ENCODE measurements around the gene TNFRSF25. TPM values are rescaled to one million over a fixed set of nuclear protein-coding genes. Genes with fewer than 3 reads are reported as not detected.

The TNFRSF25 gene
- total RNA-seq: 13.1 TPM

- ATAC-seq: no peak
These were observed at the start of gene TNFRSF25 for GRCh38 chr1:6466023-6466422. TSS of gene TNFRSF25 (minus strand) at chr1:6466173. CDS start at chr1:6466107, 66 bp downstream.

- no peak for ATAC-seq
These were observed 49.8 kb upstream of the TNFRSF25 start for GRCh38 chr1:6515771-6516170.

- peak; percentile 33 for ATAC-seq
These were observed 47.4 kb upstream of the TNFRSF25 start for GRCh38 chr1:6513320-6513801.

- ATAC-seq: no peak
These were observed 46.9 kb upstream of the TNFRSF25 start for GRCh38 chr1:6512908-6513280.

DNA sequence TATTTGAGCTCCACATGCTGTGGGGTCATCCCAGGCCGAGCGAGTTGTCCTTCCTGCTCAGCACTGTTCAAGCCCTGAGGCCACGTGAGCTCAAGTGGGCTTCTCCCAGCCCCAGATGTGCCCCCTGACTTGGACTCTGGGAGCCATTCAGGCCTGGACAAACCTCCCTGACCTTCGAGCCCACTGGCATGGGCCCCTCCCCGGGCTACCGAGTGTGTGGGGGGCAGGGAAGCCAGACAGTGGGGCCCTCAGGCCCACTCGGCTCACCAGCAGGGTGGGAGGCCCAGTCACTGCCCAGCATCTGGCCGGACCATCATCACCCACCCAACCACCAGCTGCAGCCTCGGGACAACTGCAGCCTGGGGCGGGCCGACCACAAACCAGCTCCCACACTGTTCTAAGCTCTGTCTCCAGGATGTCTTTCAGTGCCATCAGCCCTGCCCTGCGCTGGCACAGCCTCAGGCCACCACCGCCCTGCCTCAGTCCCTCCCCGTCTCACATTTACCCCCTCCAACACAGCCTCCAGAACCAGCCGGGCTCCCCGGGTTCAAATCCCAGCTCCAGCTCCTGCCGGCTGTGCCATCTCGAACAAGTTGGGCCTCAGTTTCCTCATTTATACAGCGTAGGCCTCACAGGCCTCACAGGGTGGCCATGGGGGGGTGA is 46.4 kb upstream of the TNFRSF25 start:
- ATAC-seq: no peak

DNA sequence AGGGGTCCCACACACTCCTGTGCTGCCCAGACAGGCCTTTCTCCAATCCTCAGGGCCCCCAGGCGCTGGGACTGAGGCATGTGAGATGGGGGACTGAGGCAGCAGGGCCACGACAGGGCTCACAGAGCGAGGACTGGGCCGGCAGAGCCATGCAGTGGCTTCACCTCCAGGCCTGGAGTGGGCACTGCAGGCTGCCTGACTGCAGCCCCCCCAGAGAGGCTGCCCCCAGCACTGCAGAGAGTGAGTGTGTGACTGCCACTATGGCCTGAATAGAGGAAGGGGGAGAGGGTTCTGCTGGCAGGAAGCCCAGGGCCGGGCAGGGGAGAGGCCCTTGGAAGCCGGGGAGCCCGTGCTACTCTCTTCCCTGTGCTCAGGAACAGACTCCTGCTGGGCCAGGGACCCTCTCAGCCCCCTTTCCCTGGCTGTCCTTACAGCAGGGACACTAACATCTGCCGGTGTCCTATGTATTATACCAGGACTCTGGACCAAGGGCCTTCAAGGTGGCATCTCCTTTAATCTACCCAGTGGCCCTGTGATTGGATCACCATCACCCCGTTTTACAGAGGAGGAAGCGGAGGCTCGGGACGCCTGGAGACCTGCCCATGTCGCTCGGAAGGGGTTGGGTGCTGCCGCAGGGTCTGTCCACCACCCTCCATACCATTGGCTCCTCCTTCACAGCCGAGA is 45.7 kb upstream of the TNFRSF25 start:
- ATAC-seq: no peak

- ATAC-seq: no peak
These were observed 45.1 kb upstream of the TNFRSF25 start for GRCh38 chr1:6511056-6511455.

GRCh38 chr1:6510493-6510892 is 44.5 kb upstream of the TNFRSF25 start:
- no peak for ATAC-seq

DNA sequence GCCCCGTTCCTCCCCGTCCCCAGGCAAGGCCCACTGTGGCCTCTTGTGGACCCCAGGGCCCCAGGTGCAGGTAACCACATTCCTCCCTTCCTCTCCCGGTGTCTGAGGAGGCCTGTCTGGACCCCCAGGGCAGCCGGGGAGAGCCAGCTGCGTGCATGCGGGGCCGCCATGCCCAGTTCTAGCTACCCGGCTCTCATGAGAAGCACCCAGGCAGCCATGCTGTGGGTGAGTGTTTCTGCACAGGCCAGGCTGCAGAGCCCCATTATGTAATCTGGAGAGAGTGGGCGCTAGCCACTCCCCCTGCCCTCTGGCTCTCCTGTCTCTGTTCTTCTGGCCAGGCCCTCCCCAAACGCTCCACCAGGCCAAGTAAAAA is 43.9 kb upstream of the TNFRSF25 start:
- no peak for ATAC-seq

DNA sequence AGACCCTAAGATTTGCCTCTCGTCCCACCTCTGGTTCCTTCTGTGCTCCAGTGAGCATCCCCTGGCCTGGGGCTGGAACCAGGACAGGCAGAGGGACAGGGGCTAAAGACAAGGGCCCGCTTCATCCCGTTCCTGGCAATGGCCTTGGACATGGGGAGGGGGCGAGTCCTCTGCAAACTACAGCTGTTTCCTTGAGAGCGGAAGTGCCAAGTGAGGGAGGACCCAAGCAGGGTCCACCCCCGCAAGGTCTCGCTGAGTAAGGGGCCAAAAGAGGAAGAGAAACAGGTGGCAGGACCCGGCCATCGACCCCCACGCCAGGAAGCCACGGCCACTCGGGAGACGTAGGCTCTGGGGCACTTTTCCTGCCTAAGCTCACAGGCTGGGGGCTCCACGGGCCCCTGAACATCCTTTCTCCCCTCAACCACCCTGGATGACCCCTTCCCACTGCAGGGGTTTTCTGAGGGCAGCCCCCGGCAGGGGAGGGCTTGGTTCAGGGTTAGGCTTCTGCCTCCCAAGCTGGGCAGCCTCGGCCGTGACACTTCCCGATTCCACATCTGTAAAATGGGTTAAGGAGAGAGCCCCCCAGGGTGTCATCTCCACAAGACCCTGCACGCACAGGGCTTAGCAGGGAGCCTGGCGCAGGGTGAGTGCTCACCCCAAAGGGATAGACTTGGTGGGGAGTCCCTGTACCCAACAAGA is 43.4 kb upstream of the TNFRSF25 start:
- no peak for ATAC-seq

GRCh38 chr1:6508816-6509189 is 42.8 kb upstream of the TNFRSF25 start:
- no peak for ATAC-seq

GRCh38 chr1:6508154-6508815 is 42.3 kb upstream of the TNFRSF25 start:
- ATAC-seq: no peak

DNA sequence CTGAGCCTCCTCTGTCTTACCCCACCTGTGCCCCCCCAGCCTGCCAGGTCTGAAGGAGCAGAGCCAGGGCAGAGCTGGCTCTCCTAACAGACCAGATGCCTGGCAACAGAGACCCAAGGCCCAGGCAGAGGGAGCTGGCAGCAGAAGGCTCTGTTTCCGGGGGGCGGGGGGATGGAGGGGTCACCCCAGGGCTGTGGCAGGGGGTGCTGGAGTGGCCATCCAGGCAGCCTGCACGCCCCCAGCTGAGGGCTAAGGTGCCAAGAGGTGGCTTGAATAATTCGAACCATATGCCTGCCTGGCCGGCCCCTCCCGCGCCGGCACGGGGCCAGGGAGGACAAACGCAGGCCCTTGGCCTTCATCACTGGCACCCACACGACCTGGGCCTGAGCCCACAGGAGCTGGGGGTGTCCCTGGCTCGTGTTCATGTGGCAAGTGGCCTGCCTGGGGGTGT is 41.5 kb upstream of the TNFRSF25 start:
- ATAC-seq: no peak

DNA sequence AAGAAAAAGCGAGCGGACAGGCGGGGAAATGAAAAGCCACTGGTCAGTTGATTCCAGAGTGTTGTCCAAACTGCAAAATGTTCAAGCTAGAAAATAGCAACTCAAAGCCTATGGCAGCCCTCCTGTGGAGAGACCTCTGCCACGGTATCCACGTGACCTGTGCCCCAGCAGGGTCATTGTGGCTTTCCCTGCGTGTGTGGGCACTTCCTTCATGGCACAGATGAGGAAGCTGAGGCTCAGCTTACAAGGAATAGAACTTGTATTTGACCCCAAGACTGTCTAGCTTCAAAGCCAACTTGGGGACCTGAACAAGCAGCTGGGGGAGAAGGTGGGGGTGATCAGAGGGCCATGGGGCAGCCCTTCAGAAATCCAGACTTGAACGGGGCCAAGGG is 41.1 kb upstream of the TNFRSF25 start:
- ATAC-seq: no peak

- ATAC-seq: no peak
These were observed 40.5 kb upstream of the TNFRSF25 start for GRCh38 chr1:6506210-6507036.

- ATAC-seq: no peak
These were observed 39.6 kb upstream of the TNFRSF25 start for GRCh38 chr1:6505367-6506209.

DNA sequence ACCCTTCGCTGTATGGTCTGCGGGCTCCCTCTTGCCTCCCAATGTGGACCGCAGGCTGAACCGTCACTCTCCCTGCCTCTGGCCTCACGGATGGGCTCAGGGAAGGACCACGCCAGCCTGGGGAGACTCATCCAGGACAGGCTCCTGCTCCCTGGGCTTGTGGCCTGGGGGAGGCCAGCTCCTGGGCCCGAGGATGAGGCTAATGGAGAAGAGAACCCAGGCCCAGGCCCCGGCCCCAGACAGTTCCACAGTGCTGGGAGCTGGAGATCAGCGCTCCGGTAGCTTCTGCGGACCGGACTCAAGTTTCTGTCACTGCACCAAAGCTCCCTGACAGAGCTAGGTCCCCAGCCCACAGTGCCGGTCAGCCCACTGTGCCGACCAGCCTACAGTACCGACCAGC is 38.9 kb upstream of the TNFRSF25 start:
- no peak for ATAC-seq

GRCh38 chr1:6503884-6504602 is 38.1 kb upstream of the TNFRSF25 start:
- no peak for ATAC-seq

GRCh38 chr1:6502000-6502891 is 36.3 kb upstream of the TNFRSF25 start:
- ATAC-seq: no peak
